GF-D8 (cell line): ENCODE measurements around the gene SMG1.
"Not testable (repeated sequence)": the region's sequence is repeated elsewhere in the genome, so short reads cannot be mapped to it uniquely, and the experiment has no call there.

Source experiments
- DNase-seq: peaks from one replicate; lab custom pipeline; 2025; lab: John Stamatoyannopoulos, UW

SMG1 gene

DNA sequence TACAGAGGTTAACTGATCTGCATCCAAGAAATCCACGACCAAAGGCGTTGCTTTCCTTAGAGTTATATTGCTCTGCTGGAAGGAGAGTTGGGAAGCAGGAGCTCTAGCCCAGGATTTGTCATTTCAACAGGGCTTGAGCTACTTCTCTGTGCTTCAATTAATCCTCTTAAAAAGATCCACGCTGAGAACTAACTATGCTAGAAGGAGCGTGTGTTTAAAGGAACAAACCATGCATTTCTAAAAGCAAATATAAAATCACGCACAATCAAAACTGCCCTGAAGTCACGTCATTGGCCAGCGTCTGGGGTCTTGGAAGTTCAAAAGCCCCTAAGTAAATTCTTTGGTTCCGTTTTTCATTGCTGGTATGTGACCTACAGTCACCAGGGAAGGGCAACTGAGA lies 125.9 kb downstream of the SMG1 start:
- DNase-seq, result no peak

DNA sequence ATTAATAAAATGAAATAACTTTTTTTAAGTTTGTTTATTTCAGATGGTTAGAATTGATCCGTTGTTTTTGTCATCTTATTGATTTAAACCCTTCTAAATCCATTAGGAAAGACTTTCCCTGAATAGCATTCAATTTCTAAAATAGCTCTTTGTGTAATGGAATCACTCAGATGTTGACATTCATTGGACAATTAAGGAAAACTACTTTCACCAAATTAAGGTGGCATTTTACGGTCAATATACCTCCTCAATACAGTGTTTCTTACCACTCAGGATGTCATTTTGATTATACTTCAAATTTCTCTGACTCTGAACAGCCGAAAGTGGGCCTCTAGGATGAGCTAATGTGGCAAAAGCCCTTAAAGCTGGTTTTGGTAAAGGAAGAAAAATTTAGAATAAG lies 126.7 kb downstream of the SMG1 start:
- DNase-seq, result no peak

GRCh38 chr16:18797746-18798145 lies 128.5 kb downstream of the SMG1 start:
- no peak for DNase-seq

DNA sequence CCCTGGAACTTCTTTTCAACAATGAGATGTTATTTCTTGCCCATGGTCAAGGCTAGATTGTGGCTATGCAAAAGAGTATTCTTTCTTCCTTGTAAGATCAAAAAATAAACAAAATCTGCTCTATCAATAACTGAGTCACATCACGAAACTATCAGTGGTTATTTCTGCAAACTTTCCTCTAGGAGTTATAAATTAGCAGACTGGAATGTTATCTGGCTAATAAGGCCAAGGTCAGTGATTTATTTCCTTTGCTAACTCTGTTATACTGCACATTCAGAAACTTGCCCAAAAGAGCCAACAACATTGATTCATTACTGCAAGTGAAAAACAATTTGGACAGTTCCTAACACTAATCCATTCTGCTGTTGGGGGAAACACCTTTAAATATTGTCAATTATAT lies 129.8 kb downstream of the SMG1 start:
- no peak for DNase-seq

GRCh38 chr16:18792836-18793433 lies 133.3 kb downstream of the SMG1 start:
- no peak for DNase-seq

DNA sequence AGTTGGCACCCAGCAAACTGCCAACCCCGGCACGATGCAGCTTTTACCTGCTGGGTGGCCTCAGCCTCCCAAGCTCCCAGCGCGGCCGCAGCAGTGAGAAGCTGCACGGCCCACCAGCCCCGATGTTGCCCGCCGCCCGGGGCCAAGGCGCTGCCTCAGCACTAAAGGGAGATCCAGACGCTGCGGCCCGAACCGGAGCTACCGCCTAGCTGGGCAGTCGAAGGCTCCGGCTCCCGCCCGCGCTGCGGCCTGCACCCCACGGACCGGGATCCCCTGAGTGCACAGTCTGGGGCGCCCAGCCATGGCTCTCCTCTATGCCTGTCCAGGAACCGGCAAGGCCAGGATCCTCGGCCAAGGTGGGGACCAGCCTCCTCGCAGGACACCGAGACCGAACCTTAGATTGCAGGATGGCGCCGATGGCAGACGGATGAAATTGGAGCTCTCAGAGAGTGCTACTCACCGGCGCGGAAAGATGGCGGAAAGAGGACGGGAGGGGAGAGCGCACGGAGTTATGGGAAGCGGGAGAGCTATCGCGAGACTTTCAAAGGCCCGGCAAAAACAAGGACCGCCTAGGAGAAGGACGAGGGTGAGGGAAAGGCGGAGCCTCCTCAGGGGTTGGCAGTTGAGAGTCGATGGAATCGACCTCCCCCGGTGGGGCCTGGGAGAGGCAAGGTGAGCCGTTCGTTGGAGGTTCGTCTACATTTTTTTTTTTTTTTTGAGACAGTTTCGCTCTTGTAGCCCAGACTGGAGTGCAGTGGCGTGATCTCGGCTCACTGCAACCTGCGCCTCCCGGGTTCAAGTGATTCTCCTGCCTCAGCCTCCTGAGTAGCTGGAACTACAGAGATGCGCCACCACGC lies 136.1 kb downstream of the SMG1 start, which contains the start of gene RPS15A:
TSS of gene RPS15A (minus strand) at position 485 of the 857 bp plus-strand sequence. CDS start 1,221 bp downstream, outside the sequence.
- peak; percentile 91 for DNase-seq

DNA sequence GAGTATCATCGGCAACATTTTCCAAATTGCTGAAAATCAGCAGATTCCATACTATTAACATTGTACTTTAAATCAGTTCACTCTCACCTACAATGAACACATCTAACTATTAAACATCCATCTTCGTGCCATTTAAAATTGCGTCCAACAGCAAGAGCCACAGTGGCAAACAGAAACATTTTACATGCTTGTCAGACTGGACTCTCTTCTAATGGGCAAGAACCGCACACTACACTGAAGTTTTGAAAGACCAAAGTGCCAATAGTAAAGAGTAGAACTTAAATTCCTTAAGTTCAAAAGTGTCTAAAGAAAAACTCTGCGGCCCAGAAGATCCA lies 136.7 kb downstream of the SMG1 start:
- DNase-seq, result no peak

DNA sequence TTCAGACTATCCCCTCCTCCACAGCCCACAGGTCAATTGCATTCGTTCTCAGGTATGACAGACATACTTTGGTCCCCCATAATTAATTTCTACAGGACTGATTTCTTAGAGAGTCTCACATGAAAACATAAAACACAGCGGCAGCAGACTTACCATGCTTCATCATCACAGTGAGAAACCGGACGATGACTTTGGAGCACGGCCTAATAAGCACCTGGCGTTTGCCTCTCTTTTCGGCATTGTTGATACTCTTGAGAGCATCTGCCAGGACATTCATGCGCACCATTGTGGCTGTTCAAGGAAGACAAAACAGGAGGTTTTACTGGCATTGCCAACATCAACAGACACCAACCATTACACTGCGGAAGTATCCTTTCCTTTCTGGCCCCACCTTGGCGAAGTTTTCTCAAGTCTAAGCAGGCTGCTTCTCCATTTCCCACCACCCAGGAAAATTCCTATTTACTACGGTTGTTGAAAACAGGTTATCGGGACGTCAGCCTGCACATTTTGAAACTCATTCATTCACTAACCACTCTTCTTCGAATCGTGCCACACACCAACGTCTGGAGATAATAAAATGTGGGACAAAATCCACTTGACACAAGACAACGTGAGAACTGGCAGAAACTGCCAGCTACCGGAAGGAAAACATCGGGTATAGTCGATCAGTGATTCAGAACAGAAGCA lies 137.2 kb downstream of the SMG1 start:
- no peak for DNase-seq

DNA sequence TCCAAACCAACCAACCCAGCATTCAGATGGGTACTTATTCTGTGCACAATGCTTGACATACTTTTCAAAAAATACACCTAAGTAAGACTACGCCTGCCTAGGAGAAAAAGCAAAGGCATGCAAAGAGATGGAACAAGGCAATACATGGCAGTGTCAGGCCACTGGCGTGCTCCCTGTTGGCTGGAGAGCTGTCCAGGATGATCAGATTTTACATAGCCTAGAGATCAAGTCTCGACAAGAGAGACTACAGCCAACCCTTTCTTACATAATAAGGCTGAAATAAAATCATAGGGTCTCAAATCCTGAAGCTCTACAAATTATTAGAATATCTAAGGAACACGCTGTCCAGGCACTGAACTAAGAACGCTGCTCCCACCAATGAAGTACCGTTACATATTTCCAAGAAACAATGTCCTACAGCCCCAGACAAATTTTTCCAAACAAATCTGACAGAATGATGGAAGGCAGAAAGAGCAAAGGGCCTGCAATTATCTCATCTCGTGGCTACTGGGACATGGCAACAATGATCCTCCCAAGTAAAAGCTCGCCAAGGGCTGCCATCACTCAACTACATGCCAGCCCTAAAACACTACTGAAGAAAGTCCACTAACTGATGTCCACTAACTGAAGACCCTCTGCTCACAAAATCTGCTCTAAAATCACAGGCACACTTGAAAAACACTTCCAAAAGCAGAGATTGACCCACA lies 141.1 kb downstream of the SMG1 start:
- no peak for DNase-seq

- DNase-seq, result no peak
These were observed 142.5 kb downstream of the SMG1 start for GRCh38 chr16:18783430-18784341.

DNA sequence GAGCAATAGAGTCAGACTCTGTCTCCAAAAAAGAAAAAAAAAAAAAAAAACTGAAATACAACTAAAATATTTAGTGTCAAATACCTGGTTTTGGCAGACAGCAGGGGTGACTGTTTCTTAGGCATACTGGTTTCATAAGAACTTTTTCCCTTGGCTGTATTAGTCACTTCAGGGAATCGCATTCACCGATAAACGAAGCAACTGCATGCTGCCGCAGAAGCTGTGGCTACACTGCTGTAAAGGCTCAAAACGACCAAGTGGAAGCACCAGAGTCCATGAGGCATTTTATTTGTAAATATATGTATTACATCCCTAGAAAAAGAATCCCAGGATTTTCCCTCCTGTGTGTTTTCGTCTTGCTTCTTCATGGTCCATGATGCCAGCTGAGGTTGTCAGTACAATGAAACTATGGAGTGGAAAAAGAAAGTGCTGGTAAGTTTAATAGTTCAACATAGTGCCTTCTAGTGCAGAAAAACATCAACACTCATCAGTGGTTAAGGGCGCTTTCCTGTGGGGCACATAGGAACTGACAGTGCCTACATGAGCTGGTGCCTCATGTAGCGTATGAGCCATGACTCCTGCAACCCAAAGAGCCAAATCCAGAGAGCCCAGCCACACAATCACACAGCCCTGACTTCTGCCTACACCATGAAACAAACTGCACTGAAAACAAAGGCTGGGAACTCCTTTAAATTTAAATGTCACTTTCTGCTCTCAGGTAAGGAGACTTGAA lies 143.3 kb downstream of the SMG1 start:
- DNase-seq, result no peak

GRCh38 chr16:18781232-18781631 lies 145.0 kb downstream of the SMG1 start:
- not testable (repeated sequence) for DNase-seq

DNA sequence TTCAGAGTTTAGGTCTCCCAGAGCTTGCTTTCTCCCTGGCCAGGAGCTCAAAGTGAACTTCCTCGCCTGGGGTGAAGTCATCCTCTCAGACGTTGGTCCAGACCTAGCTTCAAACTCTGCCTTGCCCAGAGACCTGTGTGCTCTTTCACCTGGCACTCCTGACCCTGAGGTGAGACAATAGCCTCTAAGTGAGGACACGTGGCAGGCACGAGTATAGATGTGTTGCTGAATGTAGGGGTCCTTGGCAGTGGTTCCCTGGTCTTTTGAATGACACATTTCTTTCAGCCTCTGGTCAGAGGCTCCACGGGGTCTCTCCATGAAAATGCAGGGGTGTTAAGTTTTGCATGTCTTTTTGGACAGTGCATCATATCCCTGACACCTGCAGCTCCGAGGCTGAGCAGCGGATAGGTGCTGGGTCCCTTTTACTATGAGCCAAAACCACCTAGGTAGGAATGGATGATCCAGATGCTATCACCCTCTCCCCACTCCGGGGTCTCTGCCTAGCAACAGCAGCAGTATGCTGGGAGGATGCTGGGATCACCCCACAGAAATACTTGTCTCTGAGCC lies 145.7 kb downstream of the SMG1 start:
- not testable (repeated sequence) for DNase-seq

DNA sequence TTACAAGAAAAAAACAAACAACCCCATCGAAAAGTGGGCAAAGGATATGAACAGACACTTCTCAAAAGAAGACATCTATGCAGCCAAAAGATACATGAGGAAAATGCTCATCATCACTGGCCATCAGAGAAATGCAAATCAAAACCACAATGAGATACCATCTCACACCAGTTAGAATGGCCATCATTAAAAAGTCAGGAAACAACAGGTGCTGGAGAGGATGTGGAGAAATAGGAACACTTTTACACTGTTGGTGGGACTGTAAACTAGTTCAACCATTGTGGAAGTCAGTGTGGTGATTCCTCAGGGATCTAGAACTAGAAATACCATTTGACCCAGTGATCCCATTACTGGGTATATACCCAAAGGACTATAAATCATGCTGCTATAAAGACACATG lies 148.5 kb downstream of the SMG1 start:
- DNase-seq, result not testable (repeated sequence)

GRCh38 chr16:18776334-18776733 lies 149.9 kb downstream of the SMG1 start:
- not testable (repeated sequence) for DNase-seq

DNA sequence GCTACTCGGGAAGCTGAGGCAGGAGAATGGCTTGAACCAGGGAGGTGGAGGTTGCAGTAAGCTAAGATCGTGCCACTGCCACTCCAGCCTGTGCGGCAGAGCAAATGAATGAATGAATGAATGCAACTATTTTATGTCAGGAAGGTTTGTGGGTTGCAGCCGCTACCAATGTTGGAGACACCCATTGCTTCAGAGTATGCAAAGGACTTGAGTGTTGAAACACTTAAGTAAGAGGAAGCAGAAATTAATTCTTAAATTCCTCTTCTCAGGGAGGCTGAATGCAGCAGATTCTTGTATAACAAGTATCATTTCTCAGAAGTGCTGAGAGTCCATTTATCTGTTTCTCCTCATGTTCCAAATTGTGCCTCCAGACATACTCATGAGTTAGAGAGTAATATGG lies 151.6 kb downstream of the SMG1 start:
- DNase-seq, result peak; percentile 50

- DNase-seq, result not testable (repeated sequence)
These were observed 154.0 kb downstream of the SMG1 start for GRCh38 chr16:18772171-18772570.

DNA sequence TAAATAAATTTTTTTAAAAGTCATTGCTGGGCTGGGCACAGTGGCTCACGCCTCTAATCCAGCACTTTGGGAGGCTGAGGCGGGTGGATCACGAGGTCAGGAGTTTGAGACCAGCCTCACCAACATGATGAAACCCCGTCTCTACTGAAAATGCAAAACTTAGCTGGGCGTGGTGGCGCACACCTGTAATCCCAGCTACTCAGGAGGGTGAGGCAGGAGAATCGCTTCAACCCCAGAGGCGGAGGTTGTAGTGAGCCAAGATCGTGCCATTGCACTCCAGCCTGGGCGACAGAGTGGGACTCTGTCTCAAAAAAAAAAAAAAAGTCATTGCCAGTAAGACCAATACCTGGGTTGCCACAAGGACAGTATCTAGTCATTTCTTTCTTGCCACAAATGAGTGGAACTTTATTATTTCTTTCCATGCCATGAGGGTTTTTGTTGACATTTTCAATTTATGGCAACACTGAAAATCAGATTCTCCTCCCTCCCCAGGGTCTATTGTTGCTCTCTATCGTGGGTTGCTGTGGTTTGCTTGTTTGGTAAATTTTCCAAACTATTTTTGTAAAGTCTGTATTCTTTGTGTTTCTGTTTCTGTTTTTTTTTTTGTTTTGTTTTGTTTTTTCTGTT lies 155.8 kb downstream of the SMG1 start:
- DNase-seq, result not testable (repeated sequence)

DNA sequence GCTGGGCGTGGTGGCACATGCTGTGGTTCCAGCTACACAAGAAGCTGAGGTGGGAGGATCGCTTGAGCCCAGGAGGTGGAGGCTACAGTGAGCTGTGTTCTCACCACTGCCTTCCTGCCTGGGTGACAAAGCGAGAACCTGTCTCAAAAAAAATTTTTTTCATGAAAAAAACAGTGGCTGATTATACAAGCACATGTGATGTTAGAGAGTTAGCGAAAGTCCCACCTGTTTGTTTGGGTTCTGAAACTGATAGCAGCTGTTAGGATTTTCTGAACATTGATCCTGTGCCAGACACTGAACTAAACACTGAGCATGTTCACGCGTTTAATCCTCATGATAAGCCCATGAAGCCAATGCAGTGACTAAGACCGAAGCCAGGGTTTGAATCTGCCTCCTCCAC lies 159.0 kb downstream of the SMG1 start:
- not testable (repeated sequence) for DNase-seq

- not testable (repeated sequence) for DNase-seq
These were observed 163.5 kb downstream of the SMG1 start for GRCh38 chr16:18762713-18763112.
